A673 (cell line): Measurements from ENCODE around the gene WDR18. TPM values are rescaled to one million over a fixed set of nuclear protein-coding genes. Genes with fewer than 3 reads are reported as not detected.

Source experiments
- BruUV-seq: library from RNA; stranded (reverse); fragments of 400-500 nt; replicated peaks from 2 replicates; lab custom pipeline; 2021; lab: Mats Ljungman, UMichigan
- CTCF ChIA-PET: fragments of 300-600 bp; sonication (Branson Sonifier 250); formaldehyde crosslinking; loops from one replicate; lab custom pipeline; 2022; ENCODE audit warnings: antibody characterized with exemption; lab: Charles Lee
- POLR2A ChIA-PET: fragments of 300-600 bp; sonication (Branson Sonifier 250); formaldehyde crosslinking; loops from one replicate; lab custom pipeline; 2022; ENCODE audit warnings: antibody characterized with exemption; ENCODE audit not compliant: low non-redundant PET; lab: Charles Lee
- DNase-seq: peaks from one replicate; pipeline ENCODE4 v3.0.0-alpha.2; 2015; ENCODE audit warnings: low spot score
- H3K27ac ChIP-seq: fragments of 200-600 bp; sonication (generic); 2 replicates; pipeline ENCODE4 v1.5.1; 2016; ENCODE audit warnings: mixed run types, low read depth, mild to moderate bottlenecking, mixed read lengths, antibody characterized with exemption, low read length; ENCODE audit not compliant: poor library complexity, severe bottlenecking
- H3K27me3 ChIP-seq: fragments of 200-600 bp; sonication (generic); replicated peaks from 2 replicates; pipeline ENCODE4 v1.6.1; 2017; ENCODE audit warnings: mixed run types, low read depth, mild to moderate bottlenecking, mixed read lengths, antibody characterized with exemption, low read length; ENCODE audit not compliant: insufficient read depth, poor library complexity
- H3K36me3 ChIP-seq: fragments of 200-600 bp; sonication (generic); 2 replicates; pipeline ENCODE4 v1.6.1; 2016; ENCODE audit warnings: mixed run types, mild to moderate bottlenecking, mixed read lengths, antibody characterized with exemption, low read length; ENCODE audit not compliant: insufficient read depth, poor library complexity, severe bottlenecking
- H3K4me1 ChIP-seq: fragments of 200-600 bp; sonication (generic); 2 replicates; pipeline ENCODE4 v1.6.1; 2017; ENCODE audit warnings: mixed run types, mild to moderate bottlenecking, mixed read lengths, antibody characterized with exemption, low read length; ENCODE audit not compliant: insufficient read depth, poor library complexity, severe bottlenecking
- H3K4me3 ChIP-seq: fragments of 200-600 bp; sonication (generic); 2 replicates; pipeline ENCODE4 v1.5.1; 2016; ENCODE audit warnings: low read depth, mixed run types, mild to moderate bottlenecking, mixed read lengths, low read length; ENCODE audit not compliant: poor library complexity, severe bottlenecking
- H3K9me3 ChIP-seq: fragments of 200-600 bp; sonication (generic); 2 replicates; pipeline ENCODE4 v1.6.1; 2016; ENCODE audit warnings: mixed run types, low read depth, mild to moderate bottlenecking, mixed read lengths, antibody characterized with exemption, low read length; ENCODE audit not compliant: poor library complexity, severe bottlenecking
- CTCF ChIP-seq: fragments of 300-800, 200-600 bp; sonication (generic); conservative IDR thresholded peaks from 2 replicates; pipeline ENCODE4 v1.5.1; 2017; ENCODE audit warnings: low read depth, mild to moderate bottlenecking, antibody characterized with exemption, low read length, moderate library complexity, mixed read lengths
- EZH2 ChIP-seq: fragments of 200-600 bp; sonication (generic); IDR thresholded peaks from 2 replicates; pipeline ENCODE4 v1.6.1; 2017; ENCODE audit warnings: borderline replicate concordance, low read depth, mild to moderate bottlenecking, mixed read lengths, antibody characterized with exemption, low read length; ENCODE audit not compliant: poor library complexity, severe bottlenecking
- intact Hi-C: fragments of 100-400 bp; cut with micrococcal nuclease; formaldehyde crosslinking; loops from one replicate; pipeline ENCODE4 v1.10.0; 2022; ENCODE audit not compliant: unreplicated experiment
- total RNA-seq: library from RNA; stranded (reverse); gene quantifications from 2 replicates; pipeline ENCODE4 v1.2.3, GENCODE V29; 2021

The WDR18 gene
- total RNA-seq, 1 experiment from 2014 or later, result 109 TPM

GRCh38 chr19:1015782-1016646 lies 31.9 kb downstream of the WDR18 start:
- Histone ChIP-seq H3K9me3 (no peaks in the 10 kb centered on the region), H3K27me3 (no peaks in the 10 kb centered on the region), H3K36me3 (peaks cover 28% of the 10 kb centered on the region), H3K4me3 (no peak overlapping the region), H3K4me1 (peaks cover 30% of the 10 kb centered on the region), H3K27ac (peak overlapping the region; percentile 54)
- ChIA-PET CTCF (no interaction called here), POLR2A (no interaction called here)
- DNase-seq, result no peak
- BruUV-seq, result no TSS peak
- TF ChIP-seq CTCF (no peak), EZH2 (no peak)
- intact Hi-C loops, result no loop called here

- peaks cover 26% of the 10 kb centered on the region for H3K36me3 ChIP-seq
- H3K27me3 ChIP-seq, result no peaks in the 10 kb centered on the region
- CTCF ChIA-PET, result no interaction called here
- BruUV-seq, result no TSS peak
- peaks cover 30% of the 10 kb centered on the region for H3K4me1 ChIP-seq
- intact Hi-C loops, result no loop called here
- no peaks in the 10 kb centered on the region for H3K9me3 ChIP-seq
- TF ChIP-seq EZH2, result no peak
- no peak for DNase-seq
- H3K4me3 ChIP-seq, result no peak overlapping the region
- POLR2A ChIA-PET, result no interaction called here
- H3K27ac ChIP-seq, result peak overlapping the region; percentile 47
Observed at GRCh38 chr19:1016647-1017114, 32.5 kb downstream of the WDR18 start.

- no TSS peak for BruUV-seq
- Histone ChIP-seq H3K27ac (peak overlapping the region; percentile 61), H3K4me1 (peaks cover 30% of the 10 kb centered on the region), H3K27me3 (no peaks in the 10 kb centered on the region), H3K4me3 (no peak overlapping the region), H3K36me3 (peaks cover 20% of the 10 kb centered on the region), H3K9me3 (no peaks in the 10 kb centered on the region)
- intact Hi-C loops, result no loop called here
- ChIA-PET POLR2A (no interaction called here), CTCF (no interaction called here)
- no peak for TF ChIP-seq EZH2
- TF ChIP-seq CTCF, result no peak
- no peak for DNase-seq
Observed at GRCh38 chr19:1017115-1017905, 33.2 kb downstream of the WDR18 start.
